GDM1 (cell line): ENCODE measurements around the gene DRAP1.

Experiments
- DNase-seq: peaks from one replicate; lab custom pipeline; 2025; lab: John Stamatoyannopoulos, UW

DRAP1 gene

GRCh38 chr11:65903715-65904114 lies 15.5 kb upstream of the DRAP1 start:
- no peak for DNase-seq

DNA sequence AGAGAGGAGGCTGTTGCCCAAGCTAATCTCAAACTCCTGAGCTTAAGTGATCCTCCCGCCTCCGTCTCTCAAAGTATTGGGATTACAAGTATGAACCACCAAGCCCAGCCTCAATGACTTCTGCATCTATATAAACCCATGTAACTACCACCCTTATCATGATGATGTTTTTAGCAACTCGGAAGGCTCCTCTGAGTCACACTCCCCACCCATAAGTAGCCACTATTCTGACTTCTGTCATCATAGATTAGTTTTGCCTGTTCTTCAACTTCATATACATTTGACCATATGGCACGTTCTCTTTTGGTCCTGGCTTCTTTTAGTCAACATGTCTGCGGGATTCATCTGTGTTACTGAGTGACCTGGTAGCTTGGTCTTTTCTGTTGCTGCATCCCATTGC lies 12.6 kb upstream of the DRAP1 start:
- DNase-seq, result no peak

DNA sequence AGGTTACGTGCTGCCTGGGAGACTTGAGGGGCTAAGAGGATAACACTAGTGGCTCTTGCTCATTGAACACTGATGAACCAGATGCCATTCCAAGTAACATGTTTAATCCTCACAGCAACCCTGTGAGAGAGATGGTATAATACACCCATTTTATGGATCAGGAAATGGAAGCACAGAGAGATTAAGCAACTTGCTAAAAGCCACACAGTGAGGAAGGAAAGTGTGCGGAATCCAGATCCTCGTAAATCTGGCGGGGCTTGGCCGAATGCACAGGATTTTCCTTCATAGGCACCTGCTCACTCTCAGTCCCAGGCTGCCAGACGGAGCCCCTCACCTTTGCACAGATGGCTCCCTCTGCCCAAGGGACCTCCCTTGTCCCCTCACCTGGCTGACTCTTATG lies 11.3 kb upstream of the DRAP1 start:
- no peak for DNase-seq

DNA sequence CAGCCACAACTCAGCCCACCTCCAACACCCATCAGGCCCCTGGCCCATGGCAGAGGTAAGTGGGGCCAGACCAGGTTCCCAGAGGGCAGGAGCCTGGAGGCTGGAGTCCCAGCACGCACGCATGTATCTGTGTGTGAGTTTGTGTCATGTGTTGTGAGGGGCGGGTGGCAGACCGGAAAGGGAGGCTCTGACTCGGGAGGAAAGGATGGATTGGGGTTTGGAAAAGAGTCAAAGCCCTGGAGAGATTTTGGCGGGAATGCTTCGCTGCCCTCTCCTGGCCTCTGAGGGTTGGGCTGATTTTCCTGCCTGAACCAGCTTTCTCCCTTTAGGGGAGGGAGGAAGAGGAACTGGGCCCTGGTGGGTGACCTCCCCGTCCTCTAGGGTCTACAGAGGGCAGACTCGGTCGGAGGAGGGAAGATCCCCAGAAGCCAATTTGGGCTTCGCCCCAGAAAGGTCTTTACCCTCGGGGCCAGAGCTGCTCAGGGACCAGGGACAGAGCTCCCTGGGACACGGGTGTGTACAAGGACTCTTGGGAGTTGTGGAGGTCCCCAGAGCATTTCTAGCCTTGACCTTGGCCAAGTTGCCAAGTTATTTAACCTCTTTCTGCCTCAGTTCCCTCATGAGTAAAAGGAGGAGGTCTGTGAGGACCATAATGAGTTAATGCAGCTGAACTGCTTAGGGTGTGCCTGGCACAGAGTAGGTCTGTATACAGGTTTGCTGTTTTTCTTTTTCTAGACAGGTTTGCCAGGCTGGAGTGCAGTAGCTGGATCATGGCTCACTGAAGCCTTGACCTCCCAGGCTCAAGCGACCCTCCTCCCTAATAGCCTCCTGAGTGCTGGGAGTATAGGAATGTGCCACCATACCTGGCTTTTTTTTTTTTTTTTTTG lies 7.3 kb upstream of the DRAP1 start:
- peak; percentile 47 for DNase-seq

- no peak for DNase-seq
These were observed 6.4 kb upstream of the DRAP1 start for GRCh38 chr11:65912845-65913244.

DNA sequence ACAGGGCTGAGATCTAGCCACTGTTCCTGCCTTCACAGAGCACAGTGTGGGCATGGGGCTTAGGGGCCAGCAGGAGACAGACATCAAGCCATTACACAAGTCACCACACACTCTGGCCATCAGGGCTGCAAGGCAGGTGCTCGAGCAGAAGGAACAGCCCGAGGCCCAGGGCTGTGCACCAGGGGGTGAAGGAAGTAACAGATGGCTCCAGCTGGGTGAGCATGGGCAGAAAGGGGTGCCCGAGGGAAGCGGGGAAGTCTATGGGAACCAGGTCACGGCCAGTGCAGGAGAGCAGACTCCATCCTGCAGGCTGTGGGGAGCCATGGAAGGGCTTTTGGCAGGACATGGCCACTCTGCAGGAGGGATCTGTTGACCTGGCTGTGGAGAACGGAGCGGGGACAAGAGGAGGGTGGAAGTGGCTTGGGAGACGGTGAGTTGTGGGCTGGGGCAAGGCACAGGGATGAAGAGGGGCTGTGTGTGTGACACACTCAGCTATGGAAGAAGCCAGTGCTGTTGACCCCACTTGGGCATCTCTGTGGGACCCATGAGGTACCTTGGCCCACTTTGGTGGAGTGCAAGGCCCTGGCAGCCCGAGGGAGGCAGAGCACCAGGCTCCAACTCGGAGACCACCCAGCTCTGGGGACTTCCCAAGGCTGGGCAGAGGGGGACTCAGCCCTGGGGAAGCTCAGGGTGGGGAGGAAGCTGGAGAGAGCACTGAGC lies 4.0 kb upstream of the DRAP1 start:
- no peak for DNase-seq

DNA sequence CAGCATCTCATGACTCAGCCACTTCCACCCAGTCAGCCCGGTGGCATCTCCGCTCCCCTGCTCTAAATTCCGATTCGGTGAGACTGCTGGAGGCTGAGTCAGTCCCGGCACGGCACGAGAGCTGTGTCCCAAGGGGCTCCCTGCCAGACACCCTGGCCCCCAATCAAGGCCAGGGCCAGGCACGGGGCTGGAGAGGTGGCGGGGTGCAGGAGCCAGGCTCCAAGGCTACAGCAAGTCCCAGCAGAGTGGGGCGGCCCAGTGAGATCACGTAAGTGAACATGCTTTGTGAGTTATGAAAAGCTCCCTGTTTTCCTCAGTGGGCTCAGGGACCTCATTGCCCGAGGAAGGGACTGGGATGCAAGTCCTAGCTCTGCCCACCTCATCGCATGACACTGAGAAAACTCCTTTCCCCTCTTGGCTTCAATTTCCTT lies 3.4 kb upstream of the DRAP1 start:
- no peak for DNase-seq

- DNase-seq, result no peak
These were observed 2.8 kb upstream of the DRAP1 start for GRCh38 chr11:65916391-65916790.

- no peak for DNase-seq
These were observed 2.2 kb upstream of the DRAP1 start for GRCh38 chr11:65917077-65917433.

GRCh38 chr11:65917434-65918210 lies 1.6 kb upstream of the DRAP1 start:
- DNase-seq, result no peak

DNA sequence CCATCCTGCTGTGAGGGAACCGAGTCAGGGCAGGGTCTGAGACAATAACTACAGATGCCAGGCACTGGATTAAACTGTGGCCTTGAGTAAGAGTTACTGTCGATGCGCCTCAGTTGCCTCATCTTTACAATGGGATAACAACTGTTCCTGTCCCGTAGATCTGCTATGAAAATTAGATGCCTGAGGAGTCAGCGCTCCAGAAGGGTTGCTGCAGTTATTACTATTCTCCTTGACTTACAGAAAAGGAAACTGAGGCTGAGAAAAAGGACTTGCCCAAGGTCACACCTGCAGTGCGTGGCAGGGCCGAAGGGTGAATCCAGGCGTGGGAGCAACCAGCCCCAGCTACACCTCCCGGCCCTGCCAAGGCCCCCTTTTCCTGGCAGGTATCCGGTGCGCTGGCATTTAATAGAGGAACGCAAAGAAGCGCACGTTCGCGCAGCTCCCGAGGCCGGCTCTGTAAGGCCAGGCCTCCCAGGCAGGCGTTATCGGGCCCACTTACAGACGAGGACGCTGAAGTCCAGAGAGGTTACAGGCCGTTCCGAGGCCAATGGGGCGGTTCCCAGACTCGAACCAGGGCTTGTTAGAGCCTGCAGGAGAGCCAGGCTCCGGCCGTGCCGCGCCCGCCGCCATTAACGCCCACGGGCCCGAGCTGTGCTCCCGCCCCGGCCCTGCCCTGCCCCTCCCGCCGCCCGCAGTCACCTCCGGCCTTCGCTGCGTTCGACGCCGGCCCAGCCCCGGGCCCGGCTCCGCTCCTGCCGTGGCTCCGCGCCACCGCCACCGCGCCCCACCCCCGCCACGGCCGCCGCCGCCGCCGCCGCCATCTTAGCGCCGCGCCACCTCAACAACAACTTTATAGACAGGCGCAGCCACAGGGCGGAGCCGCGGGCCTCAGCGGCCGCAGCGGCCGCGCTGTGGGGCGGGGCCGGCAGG lies 750 bp upstream of the DRAP1 start, which contains the start of gene C11orf68:
Gene C11orf68 (minus strand): TSS at position 852 of the 930 bp plus-strand sequence. CDS start 31 bp downstream, at position 821.
- no peak for DNase-seq

GRCh38 chr11:65919573-65920371 lies 546 bp downstream of the DRAP1 start:
- peak; percentile 39 for DNase-seq

- DNase-seq, result no peak
These were observed 1.2 kb downstream of the DRAP1 start for GRCh38 chr11:65920372-65920802.

DNA sequence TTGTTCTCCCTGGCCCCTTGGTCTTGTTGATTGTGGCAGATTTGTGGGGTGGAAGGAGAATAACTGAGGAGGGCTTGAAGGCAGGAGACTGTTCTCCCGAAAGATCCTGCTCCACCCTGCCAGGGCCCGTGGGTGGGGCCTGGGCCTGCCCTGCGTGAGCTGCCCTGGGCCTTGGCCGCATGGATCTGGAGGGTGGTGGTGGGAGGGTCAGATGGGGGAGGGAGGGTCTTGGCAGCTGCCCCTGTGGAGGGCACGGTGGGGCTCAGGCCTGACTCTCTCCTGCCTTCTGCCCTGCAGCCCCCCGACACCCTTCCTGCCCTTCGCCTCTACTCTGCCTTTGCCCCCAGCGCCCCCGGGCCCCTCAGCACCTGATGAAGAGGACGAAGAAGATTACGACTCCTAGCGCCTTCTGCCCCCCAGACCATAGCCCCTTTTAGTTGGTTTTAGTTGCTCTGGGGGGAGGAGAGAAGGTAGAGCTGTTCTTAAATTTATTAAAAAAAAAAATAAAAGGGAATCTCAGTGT lies 1.9 kb downstream of the DRAP1 start:
- no peak for DNase-seq

- no peak for DNase-seq
These were observed 2.6 kb downstream of the DRAP1 start for GRCh38 chr11:65921876-65922275.

DNA sequence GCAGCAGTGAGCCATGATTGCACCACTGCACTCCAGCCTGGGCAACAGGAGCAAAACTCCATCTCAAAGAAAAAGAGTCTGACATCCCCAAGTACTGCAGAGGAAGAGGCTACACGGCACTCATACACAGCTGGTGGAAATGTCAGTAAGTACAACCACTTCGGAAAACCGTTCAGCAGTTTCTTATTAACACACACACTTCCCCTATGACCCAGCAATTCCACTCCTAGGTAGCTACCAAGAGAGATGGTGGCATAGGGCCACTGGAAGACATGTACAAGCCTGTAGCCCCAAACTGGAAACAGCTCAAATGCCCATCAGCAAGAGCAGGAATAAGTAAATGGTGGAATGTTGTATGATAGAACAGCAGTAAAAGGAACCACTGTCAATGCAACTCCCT lies 3.3 kb downstream of the DRAP1 start:
- DNase-seq, result no peak

GRCh38 chr11:65925397-65925796 lies 6.2 kb downstream of the DRAP1 start:
- DNase-seq, result no peak

- DNase-seq, result peak; percentile 82
These were observed 8.7 kb downstream of the DRAP1 start for GRCh38 chr11:65927904-65928397.

DNA sequence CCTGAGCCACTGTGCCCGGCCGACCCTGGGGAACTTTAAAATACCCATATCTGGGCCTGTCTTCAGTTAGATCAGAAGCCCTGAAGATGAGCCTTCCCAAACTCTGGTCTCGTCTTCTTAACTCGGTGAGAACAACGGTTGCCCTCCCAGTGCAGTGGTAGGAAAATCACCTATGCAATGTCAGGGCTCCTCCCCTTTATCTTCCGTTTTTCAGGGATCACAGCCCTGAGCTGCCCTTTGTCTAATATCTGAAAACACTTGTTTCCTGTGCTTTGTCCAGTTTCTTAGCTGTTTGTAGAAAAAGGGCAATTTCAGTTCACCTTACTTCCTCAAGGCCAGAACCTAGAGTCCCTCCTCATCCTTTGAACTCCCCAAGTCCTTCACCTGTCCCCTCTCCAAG lies 9.4 kb downstream of the DRAP1 start:
- DNase-seq, result no peak
